GM21529 (cell line): Measurements from ENCODE around the gene EML6.

Source experiments
- ATAC-seq: cut with Tn5 transposase; IDR thresholded peaks from one replicate; pipeline ENCODE4 v1.9.1; 2021; ENCODE audit not compliant: unreplicated experiment

EML6 gene

GRCh38 chr2:54936766-54937165 is 213.3 kb downstream of the EML6 start:
- no peak for ATAC-seq

- ATAC-seq, result no peak
Measured at GRCh38 chr2:54939446-54940118, 216.1 kb downstream of the EML6 start.

GRCh38 chr2:54940723-54941122 is 217.3 kb downstream of the EML6 start:
- ATAC-seq, result no peak

- no peak for ATAC-seq
Measured at GRCh38 chr2:54941248-54941984, 218.0 kb downstream of the EML6 start.

- no peak for ATAC-seq
Measured at GRCh38 chr2:54942373-54942772, 218.9 kb downstream of the EML6 start.

GRCh38 chr2:54944724-54945326 is 221.4 kb downstream of the EML6 start:
- ATAC-seq, result no peak

- ATAC-seq, result no peak
Measured at GRCh38 chr2:54945391-54946219, 222.1 kb downstream of the EML6 start.

- no peak for ATAC-seq
Measured at GRCh38 chr2:54946220-54946805, 222.9 kb downstream of the EML6 start.

- ATAC-seq, result no peak
Measured at GRCh38 chr2:54947136-54947535, 223.7 kb downstream of the EML6 start.

GRCh38 chr2:54947646-54948045 is 224.2 kb downstream of the EML6 start:
- ATAC-seq, result no peak

GRCh38 chr2:54948120-54948519 is 224.7 kb downstream of the EML6 start:
- no peak for ATAC-seq

GRCh38 chr2:54949431-54949830 is 226.0 kb downstream of the EML6 start:
- ATAC-seq, result no peak

GRCh38 chr2:54950811-54951210 is 227.3 kb downstream of the EML6 start:
- no peak for ATAC-seq

- no peak for ATAC-seq
Measured at GRCh38 chr2:54952425-54952824, 229.0 kb downstream of the EML6 start.

GRCh38 chr2:54952978-54953456 is 229.6 kb downstream of the EML6 start:
- ATAC-seq, result no peak

GRCh38 chr2:54954158-54954557 is 230.7 kb downstream of the EML6 start:
- ATAC-seq, result no peak

GRCh38 chr2:54954705-54955357 is 231.4 kb downstream of the EML6 start:
- no peak for ATAC-seq

- ATAC-seq, result no peak
Measured at GRCh38 chr2:54955358-54956110, 232.1 kb downstream of the EML6 start.

- ATAC-seq, result no peak
Measured at GRCh38 chr2:54956111-54956627, 232.7 kb downstream of the EML6 start.
